Amygdala (tissue), 56 donors: ENCODE results near the gene PCCA.

Experiments used
- DNase-seq, 56 donors: peaks; one replicate each; lab custom pipeline; 2025; lab: John Stamatoyannopoulos, UW

The PCCA gene

GRCh38 chr13:100442095-100442832, 353.4 kb downstream of the PCCA start:
- DNase-seq: no peak

- DNase-seq: no peak
Measured at GRCh38 chr13:100443278-100443997, 354.5 kb downstream of the PCCA start.

- DNase-seq: no peak
Measured at GRCh38 chr13:100443998-100444328, 355.1 kb downstream of the PCCA start.

GRCh38 chr13:100447831-100448230, 358.9 kb downstream of the PCCA start:
- DNase-seq: no peak

GRCh38 chr13:100451923-100452322, 363.0 kb downstream of the PCCA start:
- DNase-seq: no peak

GRCh38 chr13:100454876-100455275, 366.0 kb downstream of the PCCA start:
- DNase-seq: no peak

DNA sequence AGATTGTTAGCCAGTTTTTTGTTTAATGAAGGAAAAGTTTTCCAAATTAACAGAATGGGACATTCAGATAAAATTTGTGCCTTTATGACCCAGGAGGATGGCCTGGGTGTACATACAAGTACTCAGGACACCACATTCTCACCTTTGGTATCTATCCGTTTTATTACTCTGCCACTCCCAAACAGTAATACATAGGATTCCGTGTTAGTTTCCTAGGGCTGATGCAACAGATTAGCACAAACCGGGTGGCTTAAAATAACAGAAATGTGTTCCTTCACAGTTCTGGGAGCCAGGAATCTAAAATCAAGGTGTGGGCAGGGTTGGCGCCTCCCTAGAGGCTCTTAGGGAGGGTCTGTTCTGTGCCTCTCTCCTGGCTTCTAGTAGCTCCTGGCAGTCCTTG, 369.8 kb downstream of the PCCA start:
- no peak for DNase-seq

GRCh38 chr13:100459747-100460146, 370.9 kb downstream of the PCCA start:
- no peak for DNase-seq

DNA sequence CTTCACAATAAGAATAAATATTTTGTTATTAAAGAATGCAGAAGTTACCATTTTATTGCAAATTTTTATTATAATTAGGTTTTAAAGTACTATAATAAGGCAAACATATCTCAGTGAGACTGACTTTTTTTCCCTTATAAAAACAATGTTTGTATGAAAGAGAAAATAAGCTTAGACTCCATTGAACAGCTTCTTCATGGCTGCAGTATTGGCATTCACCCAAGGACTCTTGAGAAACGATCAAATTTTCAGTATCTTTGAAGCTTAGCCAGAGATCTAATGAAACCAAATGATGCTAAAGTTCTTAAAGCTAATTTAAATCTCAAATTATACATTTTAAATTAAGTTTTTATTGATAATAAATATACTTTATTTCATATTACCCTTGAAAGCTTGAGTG, 371.4 kb downstream of the PCCA start:
- no peak for DNase-seq

DNA sequence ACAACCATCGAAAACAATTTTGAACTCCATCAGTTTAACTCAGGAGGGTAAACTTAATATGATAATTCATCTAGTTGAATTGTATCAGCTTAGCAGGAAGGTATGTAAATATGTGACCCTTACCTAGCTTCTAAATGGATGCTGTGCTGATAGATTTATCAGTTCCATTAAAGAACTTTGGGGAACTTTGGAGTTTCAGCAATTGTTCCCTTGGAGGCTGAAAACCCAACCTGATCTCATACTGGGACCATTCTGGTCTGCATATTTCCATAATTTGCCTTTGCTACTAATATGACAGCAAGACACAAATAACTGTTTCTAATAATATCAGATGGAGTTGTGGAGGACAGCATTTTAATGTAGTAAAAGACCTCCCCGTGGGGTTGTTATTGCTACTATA, 371.9 kb downstream of the PCCA start:
- DNase-seq: no peak

- DNase-seq: no peak
Measured at GRCh38 chr13:100461309-100462030, 372.6 kb downstream of the PCCA start.

- no peak for DNase-seq
Measured at GRCh38 chr13:100464006-100464405, 375.1 kb downstream of the PCCA start.

GRCh38 chr13:100465558-100465957, 376.7 kb downstream of the PCCA start:
- DNase-seq: no peak

- DNase-seq: no peak
Measured at GRCh38 chr13:100470866-100471505, 382.1 kb downstream of the PCCA start.

DNA sequence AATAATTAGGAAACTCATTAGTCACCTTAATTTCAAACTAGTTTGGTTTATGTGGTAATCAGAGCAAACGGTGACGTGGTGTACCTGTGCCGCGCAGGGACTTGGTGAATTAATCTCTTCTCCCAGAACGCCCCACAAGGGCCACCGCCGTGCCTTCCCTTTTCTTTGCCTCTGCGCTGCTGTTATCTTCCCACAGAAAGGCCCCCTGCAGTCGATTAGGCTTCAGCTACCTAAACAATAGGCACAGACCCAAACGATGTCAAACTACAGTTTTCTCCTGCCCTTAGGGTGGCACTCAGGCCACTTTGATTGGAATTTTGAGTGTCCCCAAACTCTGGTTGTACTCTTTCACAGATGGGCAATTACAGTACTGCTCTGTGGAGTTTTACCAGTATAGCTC, 384.2 kb downstream of the PCCA start:
- DNase-seq: no peak

- DNase-seq: no peak
Measured at GRCh38 chr13:100473501-100474044, 384.7 kb downstream of the PCCA start.

DNA sequence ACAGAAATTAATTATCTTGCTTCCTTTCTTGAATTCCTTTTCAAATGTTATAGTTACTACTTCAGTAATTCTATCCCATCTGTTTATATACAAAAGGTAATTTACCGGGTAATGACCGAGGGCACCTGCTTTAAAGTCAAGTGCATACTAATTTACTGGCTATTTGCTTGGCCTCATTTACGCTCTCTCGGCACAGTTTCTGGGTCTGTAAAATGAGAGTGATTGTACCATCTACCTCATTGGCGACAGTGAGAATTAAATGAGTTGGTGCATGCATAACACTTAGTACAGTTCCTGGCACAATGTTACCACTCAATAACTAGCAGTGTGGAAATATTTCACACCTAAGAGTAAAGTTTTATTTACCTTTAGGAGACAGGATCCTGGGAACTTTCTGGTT, 388.1 kb downstream of the PCCA start:
- no peak for DNase-seq

DNA sequence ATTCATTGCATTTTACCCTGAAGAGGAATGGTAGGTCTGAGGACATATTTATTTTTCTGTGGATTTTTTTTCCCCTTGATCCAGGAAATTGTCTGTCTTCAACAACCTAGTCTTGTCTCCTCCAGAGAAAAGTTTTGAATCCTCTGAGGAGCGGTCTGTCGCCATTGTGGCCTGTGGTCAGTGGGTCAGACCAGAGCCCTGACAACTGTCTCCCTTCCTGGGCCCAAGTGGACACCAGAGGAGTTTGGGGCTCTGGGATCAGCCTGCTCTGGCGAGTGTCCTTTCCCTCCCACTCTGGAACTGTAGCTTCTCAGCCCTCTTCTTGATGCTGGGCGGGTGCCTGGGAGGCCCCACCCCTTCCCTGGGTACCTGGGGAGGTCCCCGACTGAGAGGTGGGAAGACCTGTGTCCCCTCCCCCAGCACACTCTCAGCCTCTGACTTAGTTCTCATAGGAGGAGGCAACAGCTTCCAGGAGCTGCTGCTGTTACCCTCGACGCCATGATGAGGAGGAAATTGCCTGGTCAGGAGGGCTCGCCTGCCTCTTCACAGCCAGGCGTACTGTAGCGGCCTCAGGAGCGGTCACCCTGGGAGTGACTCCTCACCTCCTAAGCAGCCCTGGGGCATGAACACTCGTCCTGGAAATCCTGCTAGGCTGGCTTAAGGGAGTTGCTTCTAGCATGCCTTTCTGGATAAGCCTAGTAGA, 389.4 kb downstream of the PCCA start:
- DNase-seq: no peak

- no peak for DNase-seq
Measured at GRCh38 chr13:100480676-100481075, 391.8 kb downstream of the PCCA start.

DNA sequence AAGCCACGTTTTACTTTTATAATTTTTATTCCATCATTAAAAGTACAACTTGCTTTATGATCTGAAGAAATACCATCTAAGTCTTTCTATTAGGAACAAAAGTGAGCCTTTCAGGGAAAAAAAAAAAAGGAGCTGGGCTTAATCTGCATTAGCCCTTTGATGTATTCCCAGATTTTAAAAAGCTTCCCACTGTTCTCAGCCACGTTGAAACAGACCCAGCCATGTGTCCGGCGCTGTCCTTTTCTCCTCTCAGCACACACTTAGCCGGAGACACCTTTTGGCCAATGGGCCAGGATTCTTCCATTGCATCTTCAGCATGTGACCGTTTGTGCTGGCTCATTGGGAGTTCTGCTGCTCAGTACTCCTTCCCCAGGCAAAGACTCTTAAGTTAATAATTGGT, 394.2 kb downstream of the PCCA start:
- no peak for DNase-seq
